Testis (tissue), 3 donors: ENCODE measurements around the gene KIF1A. TPM values are rescaled to one million over a fixed set of nuclear protein-coding genes. Genes with fewer than 3 reads are reported as not detected.

ENCODE experiments used
- DNase-seq: peaks from one replicate; pipeline ENCODE4 v3.0.0-alpha.2; 2019
- H3K27ac ChIP-seq, 2 donors: fragments of 200-600 bp; sonication (generic); one replicate each; pipeline ENCODE4 v1.5.1; 2019
- H3K27me3 ChIP-seq: fragments of 200-600 bp; sonication (generic); one replicate; pipeline ENCODE4 v1.5.1; 2019
- H3K36me3 ChIP-seq: fragments of 200-600 bp; sonication (generic); one replicate; pipeline ENCODE4 v1.5.1; 2017; ENCODE audit warnings: low read depth; ENCODE audit errors: missing control alignments
- H3K4me1 ChIP-seq: fragments of 200-600 bp; sonication (generic); one replicate; pipeline ENCODE4 v1.5.1; 2019
- H3K4me3 ChIP-seq, 2 donors: fragments of 200-600 bp; sonication (generic); one replicate each; pipeline ENCODE4 v1.5.1; 2017 to 2019
- H3K9me3 ChIP-seq: fragments of 200-600 bp; sonication (generic); one replicate; pipeline ENCODE4 v1.5.1; 2017
- POLR2A ChIP-seq: fragments of 450-650 bp; IDR thresholded peaks from one replicate; pipeline ENCODE4 v1.6.1; 2017; ENCODE audit warnings: antibody characterized with exemption, mild to moderate bottlenecking, moderate library complexity
- WGBS, 2 donors: methylation state at CpG; one replicate each; pipeline ENCODE4 v1.1.5; 2018; 5-methylcytosine and 5-hydroxymethylcytosine counted together
- intact Hi-C: fragments of 100-400 bp; cut with DNase I; formaldehyde crosslinking; loops from one replicate; pipeline ENCODE4 v1.15.1; 2023; ENCODE audit warnings: low total_unique reads
- polyA plus RNA-seq: library from polyadenylated mRNA; stranded (reverse); fragments of 350-450 nt; fragmentation: Illumina TruSeq; extraction: RNeasy Lipid Tissue Mini Kit (QIAGEN cat#74804); gene quantifications from one replicate; pipeline ENCODE4 v1.2.3, GENCODE V29; 2014; ENCODE audit warnings: low read depth, low replicate concordance; ENCODE audit not compliant: insufficient read depth
- total RNA-seq, 2 donors: library from RNA; depleted of rRNA; stranded (reverse); fragments of >200 nt; gene quantifications; one replicate each; pipeline ENCODE4 v1.2.3, GENCODE V29; 2016
- TF ChIP-seq, protein P1 (sequence below), 3 experiments: fragments of 450-650 bp in 2 of 3; fragments of 200-600 bp in 1 of 3; sonication (generic) in 1 of 3; IDR thresholded peaks; one replicate each; pipeline ENCODE4 v1.5.1; 2016 to 2019; ENCODE audit warnings: antibody characterized with exemption in 3 of 3, mild to moderate bottlenecking in 2 of 3, moderate library complexity in 1 of 3

The KIF1A gene
- total and polyA plus RNA-seq, 3 donors from 2014 or later: 33.5 to 42.1 (median 37.0) TPM

GRCh38 chr2:240822280-240822847 is 2.3 kb upstream of the KIF1A start:
- no peaks in the 10 kb centered on the region for H3K36me3 ChIP-seq
- no peak overlapping the region for H3K27ac ChIP-seq
- no peaks in the 10 kb centered on the region for H3K27me3 ChIP-seq
- intact Hi-C loops: no loop called here
- H3K4me1 ChIP-seq: peaks cover 11% of the 10 kb centered on the region
- no peak overlapping the region for H3K4me3 ChIP-seq
- no peak for DNase-seq
- TF ChIP-seq, protein P1, sequence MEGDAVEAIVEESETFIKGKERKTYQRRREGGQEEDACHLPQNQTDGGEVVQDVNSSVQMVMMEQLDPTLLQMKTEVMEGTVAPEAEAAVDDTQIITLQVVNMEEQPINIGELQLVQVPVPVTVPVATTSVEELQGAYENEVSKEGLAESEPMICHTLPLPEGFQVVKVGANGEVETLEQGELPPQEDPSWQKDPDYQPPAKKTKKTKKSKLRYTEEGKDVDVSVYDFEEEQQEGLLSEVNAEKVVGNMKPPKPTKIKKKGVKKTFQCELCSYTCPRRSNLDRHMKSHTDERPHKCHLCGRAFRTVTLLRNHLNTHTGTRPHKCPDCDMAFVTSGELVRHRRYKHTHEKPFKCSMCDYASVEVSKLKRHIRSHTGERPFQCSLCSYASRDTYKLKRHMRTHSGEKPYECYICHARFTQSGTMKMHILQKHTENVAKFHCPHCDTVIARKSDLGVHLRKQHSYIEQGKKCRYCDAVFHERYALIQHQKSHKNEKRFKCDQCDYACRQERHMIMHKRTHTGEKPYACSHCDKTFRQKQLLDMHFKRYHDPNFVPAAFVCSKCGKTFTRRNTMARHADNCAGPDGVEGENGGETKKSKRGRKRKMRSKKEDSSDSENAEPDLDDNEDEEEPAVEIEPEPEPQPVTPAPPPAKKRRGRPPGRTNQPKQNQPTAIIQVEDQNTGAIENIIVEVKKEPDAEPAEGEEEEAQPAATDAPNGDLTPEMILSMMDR (IDR thresholded peaks at IDR 0.05): no peak
- TF ChIP-seq POLR2A: no peak
- WGBS, 2 donors: 89 to 91% methylated on average over 4 of the region's 4 CpGs
- H3K9me3 ChIP-seq: no peaks in the 10 kb centered on the region

GRCh38 chr2:240821429-240821778 is 1.4 kb upstream of the KIF1A start:
- H3K4me3 ChIP-seq: no peak overlapping the region
- WGBS, 2 donors: 39 to 43% methylated on average over 7 of the region's 7 CpGs

GRCh38 chr2:240820607-240821428 is 799 bp upstream of the KIF1A start:
- WGBS, 2 donors: 0 to 7% methylated on average over 19 to 56 of the region's 64 CpGs
- H3K36me3 ChIP-seq: no peaks in the 10 kb centered on the region
- intact Hi-C loops: no loop called here
- peaks cover 11% of the 10 kb centered on the region for H3K4me1 ChIP-seq
- H3K9me3 ChIP-seq: no peaks in the 10 kb centered on the region
- no peaks in the 10 kb centered on the region for H3K27me3 ChIP-seq
- H3K4me3 ChIP-seq: peak overlapping the region; percentile 4 to 29
- no peak overlapping the region for H3K27ac ChIP-seq
- DNase-seq: peak; percentile 15
- no peak for TF ChIP-seq POLR2A
- TF ChIP-seq, protein P1 (IDR thresholded peaks at IDR 0.05): no peak

More at GRCh38 chr2:240821429-240821778, 1.4 kb upstream of the KIF1A start:
- no peaks in the 10 kb centered on the region for H3K27me3 ChIP-seq
- H3K9me3 ChIP-seq: no peaks in the 10 kb centered on the region
- intact Hi-C loops: no loop called here
- TF ChIP-seq, protein P1 (IDR thresholded peaks at IDR 0.05): no peak
- TF ChIP-seq POLR2A: no peak
- H3K27ac ChIP-seq: no peak overlapping the region
- DNase-seq: peak; percentile 7
- H3K4me1 ChIP-seq: peaks cover 11% of the 10 kb centered on the region
- H3K36me3 ChIP-seq: no peaks in the 10 kb centered on the region

- no peak for DNase-seq
- Histone ChIP-seq H3K36me3 (no peaks in the 10 kb centered on the region), H3K27ac (no peak overlapping the region), H3K9me3 (no peaks in the 10 kb centered on the region), H3K4me1 (peaks cover 11% of the 10 kb centered on the region), H3K4me3 (peak overlapping the region; percentile 9 to 48), H3K27me3 (no peaks in the 10 kb centered on the region)
- WGBS, 2 donors: 0 to 1% methylated on average over 11 to 76 of the region's 81 CpGs
- intact Hi-C loops: no loop called here
- no peak for TF ChIP-seq POLR2A
- TF ChIP-seq, protein P1 (IDR thresholded peaks at IDR 0.05): no peak
Measured at GRCh38 chr2:240819126-240819857, 727 bp downstream of the KIF1A start.
